Measurements from ENCODE around the gene CD8B.
"Not testable (repeated sequence)": the region's sequence is repeated elsewhere in the genome, so short reads cannot be mapped to it uniquely, and the experiment has no call there.

CD8B gene

GRCh38 chr2:86860573-86860972 lies 1.1 kb downstream of the CD8B start:
- not testable (repeated sequence) for H3K9ac ChIP-seq (ENCODE audit: low read length); H3K27ac ChIP-seq (ENCODE audit: low read depth, low read length); H3K4me3 ChIP-seq (ENCODE audit: low read depth, low read length); H3K4me1 ChIP-seq (ENCODE audit: control insufficient read depth, insufficient read depth, low read length); H3K9me3 ChIP-seq (ENCODE audit: control insufficient read depth, insufficient read depth, low read depth, low read length); H3K36me3 ChIP-seq (ENCODE audit: control insufficient read depth, insufficient read depth, low read length)
- peaks cover 16% of the 10 kb centered on the region for H3K27me3 ChIP-seq (ENCODE audit: control insufficient read depth, insufficient read depth, low read length)

GRCh38 chr2:86857688-86858087 lies 4.0 kb downstream of the CD8B start:
- H3K9me3 ChIP-seq (ENCODE audit: control insufficient read depth, insufficient read depth, low read depth, low read length); H3K36me3 ChIP-seq (ENCODE audit: control insufficient read depth, insufficient read depth, low read length); H3K27ac ChIP-seq (ENCODE audit: low read depth, low read length); H3K9ac ChIP-seq (ENCODE audit: low read length); H3K4me3 ChIP-seq (ENCODE audit: low read depth, low read length); H3K4me1 ChIP-seq (ENCODE audit: control insufficient read depth, insufficient read depth, low read length): not testable (repeated sequence)
- peaks cover 11% of the 10 kb centered on the region for H3K27me3 ChIP-seq (ENCODE audit: control insufficient read depth, insufficient read depth, low read length)

- not testable (repeated sequence) for H3K27me3 ChIP-seq (ENCODE audit: control insufficient read depth, insufficient read depth, low read length); H3K27ac ChIP-seq (ENCODE audit: low read depth, low read length); H3K9ac ChIP-seq (ENCODE audit: low read length); H3K9me3 ChIP-seq (ENCODE audit: control insufficient read depth, insufficient read depth, low read depth, low read length); H3K36me3 ChIP-seq (ENCODE audit: control insufficient read depth, insufficient read depth, low read length); H3K4me3 ChIP-seq (ENCODE audit: low read depth, low read length); H3K4me1 ChIP-seq (ENCODE audit: control insufficient read depth, insufficient read depth, low read length)
Observed at GRCh38 chr2:86856498-86856897, 5.2 kb downstream of the CD8B start.

GRCh38 chr2:86855981-86856380 lies 5.7 kb downstream of the CD8B start:
- H3K9me3 ChIP-seq (ENCODE audit: control insufficient read depth, insufficient read depth, low read depth, low read length); H3K4me1 ChIP-seq (ENCODE audit: control insufficient read depth, insufficient read depth, low read length); H3K27ac ChIP-seq (ENCODE audit: low read depth, low read length); H3K27me3 ChIP-seq (ENCODE audit: control insufficient read depth, insufficient read depth, low read length); H3K9ac ChIP-seq (ENCODE audit: low read length); H3K4me3 ChIP-seq (ENCODE audit: low read depth, low read length); H3K36me3 ChIP-seq (ENCODE audit: control insufficient read depth, insufficient read depth, low read length): not testable (repeated sequence)

- H3K36me3 ChIP-seq (ENCODE audit: control insufficient read depth, insufficient read depth, low read length); H3K9ac ChIP-seq (ENCODE audit: low read length); H3K4me3 ChIP-seq (ENCODE audit: low read depth, low read length); H3K9me3 ChIP-seq (ENCODE audit: control insufficient read depth, insufficient read depth, low read depth, low read length); H3K27ac ChIP-seq (ENCODE audit: low read depth, low read length); H3K27me3 ChIP-seq (ENCODE audit: control insufficient read depth, insufficient read depth, low read length); H3K4me1 ChIP-seq (ENCODE audit: control insufficient read depth, insufficient read depth, low read length): not testable (repeated sequence)
Observed at GRCh38 chr2:86851581-86851980, 10.1 kb downstream of the CD8B start.

GRCh38 chr2:86842607-86843234 lies 19.0 kb downstream of the CD8B start:
- not testable (repeated sequence) for H3K27ac ChIP-seq (ENCODE audit: low read depth, low read length); H3K9ac ChIP-seq (ENCODE audit: low read length); H3K4me1 ChIP-seq (ENCODE audit: control insufficient read depth, insufficient read depth, low read length); H3K9me3 ChIP-seq (ENCODE audit: control insufficient read depth, insufficient read depth, low read depth, low read length); H3K4me3 ChIP-seq (ENCODE audit: low read depth, low read length); H3K36me3 ChIP-seq (ENCODE audit: control insufficient read depth, insufficient read depth, low read length); H3K27me3 ChIP-seq (ENCODE audit: control insufficient read depth, insufficient read depth, low read length)

GRCh38 chr2:86841330-86841729 lies 20.4 kb downstream of the CD8B start:
- H3K4me3 ChIP-seq (ENCODE audit: low read depth, low read length); H3K27ac ChIP-seq (ENCODE audit: low read depth, low read length); H3K4me1 ChIP-seq (ENCODE audit: control insufficient read depth, insufficient read depth, low read length); H3K36me3 ChIP-seq (ENCODE audit: control insufficient read depth, insufficient read depth, low read length); H3K9ac ChIP-seq (ENCODE audit: low read length); H3K27me3 ChIP-seq (ENCODE audit: control insufficient read depth, insufficient read depth, low read length); H3K9me3 ChIP-seq (ENCODE audit: control insufficient read depth, insufficient read depth, low read depth, low read length): not testable (repeated sequence)

- not testable (repeated sequence) for H3K9ac ChIP-seq (ENCODE audit: low read length); H3K4me3 ChIP-seq (ENCODE audit: low read depth, low read length); H3K36me3 ChIP-seq (ENCODE audit: control insufficient read depth, insufficient read depth, low read length); H3K4me1 ChIP-seq (ENCODE audit: control insufficient read depth, insufficient read depth, low read length); H3K9me3 ChIP-seq (ENCODE audit: control insufficient read depth, insufficient read depth, low read depth, low read length); H3K27me3 ChIP-seq (ENCODE audit: control insufficient read depth, insufficient read depth, low read length); H3K27ac ChIP-seq (ENCODE audit: low read depth, low read length)
Observed at GRCh38 chr2:86839871-86840548, 21.7 kb downstream of the CD8B start.

GRCh38 chr2:86839455-86839854 lies 22.2 kb downstream of the CD8B start:
- not testable (repeated sequence) for H3K4me3 ChIP-seq (ENCODE audit: low read depth, low read length); H3K4me1 ChIP-seq (ENCODE audit: control insufficient read depth, insufficient read depth, low read length); H3K9ac ChIP-seq (ENCODE audit: low read length); H3K27ac ChIP-seq (ENCODE audit: low read depth, low read length); H3K36me3 ChIP-seq (ENCODE audit: control insufficient read depth, insufficient read depth, low read length); H3K9me3 ChIP-seq (ENCODE audit: control insufficient read depth, insufficient read depth, low read depth, low read length); H3K27me3 ChIP-seq (ENCODE audit: control insufficient read depth, insufficient read depth, low read length)

- not testable (repeated sequence) for H3K4me3 ChIP-seq (ENCODE audit: low read depth, low read length); H3K27ac ChIP-seq (ENCODE audit: low read depth, low read length); H3K9ac ChIP-seq (ENCODE audit: low read length); H3K27me3 ChIP-seq (ENCODE audit: control insufficient read depth, insufficient read depth, low read length); H3K9me3 ChIP-seq (ENCODE audit: control insufficient read depth, insufficient read depth, low read depth, low read length); H3K36me3 ChIP-seq (ENCODE audit: control insufficient read depth, insufficient read depth, low read length); H3K4me1 ChIP-seq (ENCODE audit: control insufficient read depth, insufficient read depth, low read length)
Observed at GRCh38 chr2:86837714-86838113, 24.0 kb downstream of the CD8B start.

GRCh38 chr2:86836915-86837695 lies 24.6 kb downstream of the CD8B start:
- H3K4me1 ChIP-seq (ENCODE audit: control insufficient read depth, insufficient read depth, low read length); H3K4me3 ChIP-seq (ENCODE audit: low read depth, low read length); H3K36me3 ChIP-seq (ENCODE audit: control insufficient read depth, insufficient read depth, low read length); H3K27me3 ChIP-seq (ENCODE audit: control insufficient read depth, insufficient read depth, low read length); H3K27ac ChIP-seq (ENCODE audit: low read depth, low read length); H3K9me3 ChIP-seq (ENCODE audit: control insufficient read depth, insufficient read depth, low read depth, low read length); H3K9ac ChIP-seq (ENCODE audit: low read length): not testable (repeated sequence)

All from HUES6 (cell line).